DND-41 (cell line): Measurements from ENCODE around the gene PGBD1.

Experiments
- ATAC-seq: fragments of 200-7000 bp; cut with Tn5 transposase; 3 replicates; pipeline ENCODE4 v1.9.1; 2021; ENCODE audit warnings: low read depth; ENCODE audit not compliant: insufficient read depth
- DNase-seq: peaks from one replicate; pipeline ENCODE4 v3.0.0-alpha.2; 2020
- H2AFZ ChIP-seq: 2 replicates; pipeline ENCODE4 v1.6.0; 2012; ENCODE audit warnings: low read depth, low read length
- H3K27ac ChIP-seq: 2 replicates; pipeline ENCODE4 v1.5.1; 2012; ENCODE audit warnings: low read length, inconsistent platforms
- H3K27me3 ChIP-seq: fragments of 200-600 bp; sonication (generic); 2 replicates; pipeline ENCODE4 v1.6.0; 2012; ENCODE audit warnings: low read length, mild to moderate bottlenecking, inconsistent platforms; ENCODE audit not compliant: insufficient read depth, poor library complexity
- H3K36me3 ChIP-seq: 2 replicates; pipeline ENCODE4 v1.5.1; 2012; ENCODE audit warnings: low read length, inconsistent platforms; ENCODE audit not compliant: insufficient read depth
- H3K4me1 ChIP-seq: 2 replicates; pipeline ENCODE4 v1.5.1; 2012; ENCODE audit warnings: mild to moderate bottlenecking, low read length; ENCODE audit not compliant: insufficient read depth
- H3K4me2 ChIP-seq: 2 replicates; pipeline ENCODE4 v1.6.0; 2012; ENCODE audit warnings: mild to moderate bottlenecking, moderate library complexity, low read length, inconsistent platforms; ENCODE audit not compliant: insufficient read depth
- H3K4me3 ChIP-seq, 2 experiments: fragments of 200-600 bp in 1 of 2; shearing (Covaris generic) in 1 of 2; 2 replicates each; pipeline ENCODE4 v1.5.1; 2012 to 2016; ENCODE audit warnings: inconsistent platforms in 2 of 2, low read length in 2 of 2, mild to moderate bottlenecking in 2 of 2, low read depth in 1 of 2, moderate library complexity in 1 of 2
- H3K79me2 ChIP-seq: 2 replicates; pipeline ENCODE4 v1.6.0; 2012; ENCODE audit warnings: low read length, inconsistent platforms; ENCODE audit not compliant: insufficient read depth
- H3K9ac ChIP-seq: 2 replicates; pipeline ENCODE4 v1.6.0; 2012; ENCODE audit warnings: low read depth, mild to moderate bottlenecking, inconsistent platforms, low read length, moderate library complexity
- H3K9me3 ChIP-seq: 2 replicates; pipeline ENCODE4 v1.5.1; 2012; ENCODE audit warnings: low read length, moderate library complexity, mild to moderate bottlenecking, inconsistent platforms; ENCODE audit not compliant: insufficient read depth, severe bottlenecking
- H4K20me1 ChIP-seq: 2 replicates; pipeline ENCODE4 v1.6.0; 2012; ENCODE audit warnings: low read length; ENCODE audit not compliant: insufficient read depth
- CTCF ChIP-seq: IDR thresholded peaks from 2 replicates; pipeline ENCODE4 v1.5.1; 2012; ENCODE audit warnings: borderline replicate concordance, low read length, moderate library complexity, mild to moderate bottlenecking; ENCODE audit not compliant: poor library complexity, severe bottlenecking; ENCODE audit errors: extremely low read depth
- EZH2 ChIP-seq: IDR thresholded peaks from 3 replicates; pipeline ENCODE4 v1.6.1; 2012; ENCODE audit warnings: borderline replicate concordance, low read depth, mild to moderate bottlenecking, moderate library complexity, low read length, inconsistent platforms; ENCODE audit not compliant: severe bottlenecking

The PGBD1 gene

GRCh38 chr6:28280595-28281287 is 631 bp upstream of the PGBD1 start:
- Histone ChIP-seq H3K4me3 (peak overlapping the region; percentile 69; a peak in 3 of 4 replicates), H2AFZ (peak overlapping the region; percentile 95), H3K79me2 (peaks cover 22% of the 10 kb centered on the region), H3K9ac (peak overlapping the region; percentile 66), H3K27me3 (no peaks in the 10 kb centered on the region), H3K36me3 (peaks cover 35% of the 10 kb centered on the region), H3K4me1 (peaks cover 44% of the 10 kb centered on the region), H3K4me2 (peak overlapping the region; percentile 95), H3K27ac (peak overlapping the region; percentile 12; the same call in 1 of the 2 replicates), H3K9me3 (no peaks in the 10 kb centered on the region), H4K20me1 (no peaks in the 10 kb centered on the region)
- ATAC-seq (no peak), DNase-seq (no peak)
- TF ChIP-seq CTCF (no peak), EZH2 (no peak)

GRCh38 chr6:28282926-28283325 is 1.6 kb downstream of the PGBD1 start:
- Histone ChIP-seq H3K36me3 (peaks cover 40% of the 10 kb centered on the region), H3K4me3 (peak overlapping the region in 1 of 2 experiments; percentile 69; a peak in 2 of 4 replicates), H3K4me1 (peaks cover 44% of the 10 kb centered on the region), H3K79me2 (peaks cover 22% of the 10 kb centered on the region), H3K4me2 (peak overlapping the region; percentile 95), H3K9ac (no peak overlapping the region), H2AFZ (no peak overlapping the region), H3K27me3 (no peaks in the 10 kb centered on the region), H4K20me1 (no peaks in the 10 kb centered on the region), H3K27ac (no peak overlapping the region), H3K9me3 (no peaks in the 10 kb centered on the region)
- DNase-seq (peak; percentile 9), ATAC-seq (no peak)
- TF ChIP-seq EZH2, result no peak
- no peak for TF ChIP-seq CTCF

- H3K9me3 ChIP-seq, result no peaks in the 10 kb centered on the region
- H3K79me2 ChIP-seq, result no peaks in the 10 kb centered on the region
- no peaks in the 10 kb centered on the region for H4K20me1 ChIP-seq
- H3K27me3 ChIP-seq, result no peaks in the 10 kb centered on the region
- H3K4me2 ChIP-seq, result no peak overlapping the region
- ATAC-seq (no peak), DNase-seq (no peak)
- H3K4me1 ChIP-seq, result no peaks in the 10 kb centered on the region
- H3K9ac ChIP-seq, result no peak overlapping the region
- no peak overlapping the region for H3K27ac ChIP-seq
- no peak overlapping the region for H2AFZ ChIP-seq
- peaks cover 22% of the 10 kb centered on the region for H3K36me3 ChIP-seq
- H3K4me3 ChIP-seq, result no peak overlapping the region
- no peak for TF ChIP-seq CTCF
These were observed 10.2 kb downstream of the PGBD1 start for GRCh38 chr6:28291573-28291972.
